ES-I3 (cell line): ENCODE results near the gene PARD6A.
A peak's percentile ranks its signal among the peaks of the same experiment; 100 is the strongest.

Source experiments
- H3K36me3 ChIP-seq: 2 replicates; pipeline ENCODE4 v1.6.1; 2013; ENCODE audit warnings: mild to moderate bottlenecking, low read length, control low read depth, moderate library complexity; ENCODE audit not compliant: insufficient read depth
- H3K4me1 ChIP-seq: 2 replicates; pipeline ENCODE4 v1.6.1; 2013; ENCODE audit warnings: mild to moderate bottlenecking, control low read depth, low read length; ENCODE audit not compliant: insufficient read depth
- H3K9ac ChIP-seq: 2 replicates; pipeline ENCODE4 v1.6.1; 2013; ENCODE audit warnings: low read depth, mild to moderate bottlenecking, low read length, moderate library complexity
- H3K9me3 ChIP-seq: 2 replicates; pipeline ENCODE4 v1.6.1; 2013; ENCODE audit warnings: mild to moderate bottlenecking, low read length, moderate library complexity; ENCODE audit not compliant: control insufficient read depth, insufficient read depth

The PARD6A gene

GRCh38 chr16:67648764-67649407, 11.9 kb upstream of the PARD6A start:
- Histone ChIP-seq H3K9me3 (no peaks in the 10 kb centered on the region; the same call in 1 of the 2 replicates), H3K9ac (peak overlapping the region; percentile 22; the same call in 1 of the 2 replicates), H3K36me3 (no peaks in the 10 kb centered on the region), H3K4me1 (peaks cover 4% of the 10 kb centered on the region)

GRCh38 chr16:67649494-67649931, 11.2 kb upstream of the PARD6A start:
- peaks cover 4% of the 10 kb centered on the region for H3K4me1 ChIP-seq
- peak overlapping the region; percentile 37; the same call in 1 of the 2 replicates for H3K9ac ChIP-seq
- H3K9me3 ChIP-seq: no peaks in the 10 kb centered on the region; the same call in 1 of the 2 replicates
- no peaks in the 10 kb centered on the region for H3K36me3 ChIP-seq

GRCh38 chr16:67650023-67650422, 10.7 kb upstream of the PARD6A start:
- H3K4me1 ChIP-seq: peaks cover 4% of the 10 kb centered on the region
- no peaks in the 10 kb centered on the region for H3K9me3 ChIP-seq
- H3K9ac ChIP-seq: peak overlapping the region; percentile 37; the same call in 1 of the 2 replicates
- H3K36me3 ChIP-seq: no peaks in the 10 kb centered on the region

- H3K36me3 ChIP-seq: no peaks in the 10 kb centered on the region
- peaks cover 4% of the 10 kb centered on the region for H3K4me1 ChIP-seq
- no peak overlapping the region for H3K9ac ChIP-seq
- no peaks in the 10 kb centered on the region for H3K9me3 ChIP-seq
Observed at GRCh38 chr16:67651039-67651438, 9.7 kb upstream of the PARD6A start.

GRCh38 chr16:67651847-67652246, 8.9 kb upstream of the PARD6A start:
- H3K9me3 ChIP-seq: no peaks in the 10 kb centered on the region
- H3K9ac ChIP-seq: no peak overlapping the region
- H3K4me1 ChIP-seq: peaks cover 4% of the 10 kb centered on the region
- H3K36me3 ChIP-seq: no peaks in the 10 kb centered on the region

GRCh38 chr16:67652578-67653127, 8.1 kb upstream of the PARD6A start:
- no peaks in the 10 kb centered on the region for H3K9me3 ChIP-seq
- H3K9ac ChIP-seq: peak overlapping the region; percentile 29; the same call in 1 of the 2 replicates
- H3K4me1 ChIP-seq: peaks cover 4% of the 10 kb centered on the region
- H3K36me3 ChIP-seq: no peaks in the 10 kb centered on the region

- Histone ChIP-seq H3K9me3 (no peaks in the 10 kb centered on the region), H3K36me3 (no peaks in the 10 kb centered on the region), H3K9ac (peak overlapping the region; percentile 29; the same call in 1 of the 2 replicates), H3K4me1 (peaks cover 4% of the 10 kb centered on the region)
Observed at GRCh38 chr16:67653128-67653788, 7.5 kb upstream of the PARD6A start.

GRCh38 chr16:67653789-67654402, 6.9 kb upstream of the PARD6A start:
- Histone ChIP-seq H3K9ac (peak overlapping the region; percentile 29; the same call in 1 of the 2 replicates), H3K9me3 (no peaks in the 10 kb centered on the region), H3K4me1 (peaks cover 4% of the 10 kb centered on the region), H3K36me3 (no peaks in the 10 kb centered on the region)

- Histone ChIP-seq H3K9ac (no peak overlapping the region), H3K36me3 (no peaks in the 10 kb centered on the region), H3K9me3 (no peaks in the 10 kb centered on the region), H3K4me1 (no peaks in the 10 kb centered on the region; the same call in 1 of the 2 replicates)
Observed at GRCh38 chr16:67654403-67654911, 6.3 kb upstream of the PARD6A start.

- H3K4me1 ChIP-seq: no peaks in the 10 kb centered on the region
- H3K9ac ChIP-seq: no peak overlapping the region
- H3K36me3 ChIP-seq: no peaks in the 10 kb centered on the region
- no peaks in the 10 kb centered on the region for H3K9me3 ChIP-seq
Observed at GRCh38 chr16:67655363-67655762, 5.4 kb upstream of the PARD6A start.

- Histone ChIP-seq H3K9me3 (no peaks in the 10 kb centered on the region), H3K36me3 (no peaks in the 10 kb centered on the region), H3K4me1 (no peaks in the 10 kb centered on the region), H3K9ac (no peak overlapping the region)
Observed at GRCh38 chr16:67656344-67657016, 4.3 kb upstream of the PARD6A start.

- Histone ChIP-seq H3K4me1 (no peaks in the 10 kb centered on the region), H3K9ac (no peak overlapping the region), H3K36me3 (no peaks in the 10 kb centered on the region), H3K9me3 (no peaks in the 10 kb centered on the region)
Observed at GRCh38 chr16:67657017-67657608, 3.6 kb upstream of the PARD6A start.

GRCh38 chr16:67657751-67658518, 2.8 kb upstream of the PARD6A start:
- H3K36me3 ChIP-seq: no peaks in the 10 kb centered on the region
- H3K4me1 ChIP-seq: no peaks in the 10 kb centered on the region
- H3K9ac ChIP-seq: no peak overlapping the region
- H3K9me3 ChIP-seq: no peaks in the 10 kb centered on the region
